Middle frontal gyrus (tissue), 1 donor: ENCODE data around the gene ERAL1.
"Not testable (repeated sequence)": the region's sequence is repeated elsewhere in the genome, so short reads cannot be mapped to it uniquely, and the experiment has no call there.

ENCODE experiments used
- DNase-seq: peaks from one replicate; pipeline ENCODE4 v3.0.0-alpha.2; 2015; ENCODE audit warnings: low spot score; ENCODE audit errors: extremely low spot score

ERAL1 gene

GRCh38 chr17:28849281-28849680, 5.5 kb upstream of the ERAL1 start:
- no peak for DNase-seq

- DNase-seq = no peak
These were observed 1.5 kb upstream of the ERAL1 start for GRCh38 chr17:28853295-28853694.

- no peak for DNase-seq
These were observed 492 bp downstream of the ERAL1 start for GRCh38 chr17:28855336-28855679.

- no peak for DNase-seq
These were observed 1.3 kb downstream of the ERAL1 start for GRCh38 chr17:28856028-28856574.

GRCh38 chr17:28857905-28858800, 3.3 kb downstream of the ERAL1 start:
- DNase-seq = no peak

GRCh38 chr17:28858801-28859355, 4.1 kb downstream of the ERAL1 start:
- no peak for DNase-seq

- no peak for DNase-seq
These were observed 5.6 kb downstream of the ERAL1 start for GRCh38 chr17:28860363-28860808.

DNA sequence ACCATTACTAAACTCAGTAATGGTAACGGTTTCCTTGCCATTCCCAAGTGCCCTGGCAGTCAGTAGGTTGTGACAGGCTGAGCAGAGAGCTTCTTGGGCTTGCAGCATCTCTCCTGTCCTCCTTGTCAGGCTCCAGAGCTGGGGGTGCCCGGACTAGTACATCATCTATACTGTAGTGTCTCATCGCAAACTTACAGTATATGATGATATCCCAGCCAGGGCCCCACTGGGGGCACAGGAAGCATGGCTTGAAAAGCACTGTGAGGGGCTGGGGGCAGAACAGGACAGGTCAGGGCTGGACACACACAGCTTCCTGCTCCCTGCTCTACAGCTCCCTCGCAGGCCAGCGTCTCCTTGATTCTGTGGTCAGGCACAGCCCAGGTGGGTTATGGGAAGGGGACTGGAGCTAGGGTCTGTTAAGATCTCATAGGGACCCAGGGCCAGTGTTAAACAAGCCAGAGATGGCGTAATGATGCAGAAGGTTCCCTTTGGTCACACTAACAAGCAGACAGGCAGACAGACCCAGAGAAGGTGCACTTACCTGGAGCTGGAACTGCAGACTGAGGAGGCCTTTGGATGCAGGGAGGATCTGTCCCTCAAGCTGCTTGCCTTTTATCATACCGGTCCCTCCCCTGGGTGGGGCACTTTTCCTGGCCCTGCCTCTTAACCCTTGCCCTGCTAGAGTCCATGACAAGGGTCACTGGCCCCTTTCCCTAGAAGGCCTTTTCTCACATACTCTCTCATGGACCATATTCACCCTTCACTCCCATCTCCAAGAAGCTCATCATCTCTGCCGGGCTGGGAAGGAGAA, 6.8 kb downstream of the ERAL1 start:
- DNase-seq = no peak

DNA sequence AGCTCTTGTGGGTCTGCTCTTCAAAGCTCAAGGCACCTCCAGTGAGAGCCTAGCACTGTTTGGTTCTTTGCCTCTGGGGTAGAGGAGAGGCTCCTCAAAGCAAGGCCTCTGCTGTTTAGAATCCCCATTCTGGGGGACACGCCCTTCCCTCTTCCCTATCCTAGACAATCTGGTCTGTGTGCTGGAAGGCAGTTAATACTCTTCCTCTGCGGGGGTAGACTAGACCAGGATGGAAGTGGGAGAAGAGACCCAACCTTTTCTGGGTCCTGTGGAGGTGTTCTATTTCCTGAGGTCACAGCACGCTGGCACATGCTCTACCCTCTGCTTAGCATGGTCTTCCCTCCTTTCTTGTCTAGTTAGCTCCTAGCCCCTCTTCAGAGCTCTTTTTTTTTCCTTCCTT, 7.7 kb downstream of the ERAL1 start:
- no peak for DNase-seq

GRCh38 chr17:28863953-28864352, 9.1 kb downstream of the ERAL1 start:
- no peak for DNase-seq

GRCh38 chr17:28864991-28865849, 10.4 kb downstream of the ERAL1 start:
- no peak for DNase-seq

DNA sequence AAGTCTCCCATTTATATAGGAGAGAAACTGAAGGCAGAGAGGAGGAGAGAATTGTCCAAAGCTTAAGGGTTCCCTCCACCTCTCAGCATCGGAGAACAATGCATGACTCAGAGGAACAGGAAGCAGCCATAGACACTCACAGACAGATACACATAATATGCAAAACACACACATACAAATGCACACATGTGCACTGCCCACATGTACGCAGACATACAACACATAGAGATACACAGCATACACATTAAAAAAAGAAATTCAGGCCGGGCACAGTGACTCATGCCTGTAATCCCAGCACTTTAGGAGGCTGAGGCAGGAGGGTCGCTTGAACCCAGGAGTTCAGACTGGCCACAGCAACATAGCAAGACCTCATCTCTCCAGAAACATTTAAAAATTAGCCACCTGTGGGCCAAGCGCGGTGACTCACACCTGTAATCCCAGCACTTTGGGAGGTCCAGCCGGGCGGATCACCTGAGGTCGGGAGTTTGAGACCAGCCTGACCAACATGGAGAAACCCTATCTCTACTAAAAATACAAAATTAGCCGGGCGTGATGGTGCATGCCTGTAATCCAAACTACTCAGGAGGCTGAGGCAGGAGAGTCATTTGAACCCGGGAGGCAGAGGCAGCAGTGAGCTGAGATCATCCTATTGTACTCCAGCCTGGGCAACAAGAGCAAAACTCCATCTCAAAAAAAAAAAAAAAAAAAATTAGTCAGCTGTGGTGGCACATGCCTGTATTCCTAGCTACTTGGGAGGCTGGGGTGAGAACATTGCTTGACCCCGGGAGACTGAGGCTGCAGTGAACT, 11.3 kb downstream of the ERAL1 start:
- DNase-seq = no peak

GRCh38 chr17:28867276-28867675, 12.5 kb downstream of the ERAL1 start:
- no peak for DNase-seq

- no peak for DNase-seq
These were observed 16.3 kb downstream of the ERAL1 start for GRCh38 chr17:28871056-28871579.

DNA sequence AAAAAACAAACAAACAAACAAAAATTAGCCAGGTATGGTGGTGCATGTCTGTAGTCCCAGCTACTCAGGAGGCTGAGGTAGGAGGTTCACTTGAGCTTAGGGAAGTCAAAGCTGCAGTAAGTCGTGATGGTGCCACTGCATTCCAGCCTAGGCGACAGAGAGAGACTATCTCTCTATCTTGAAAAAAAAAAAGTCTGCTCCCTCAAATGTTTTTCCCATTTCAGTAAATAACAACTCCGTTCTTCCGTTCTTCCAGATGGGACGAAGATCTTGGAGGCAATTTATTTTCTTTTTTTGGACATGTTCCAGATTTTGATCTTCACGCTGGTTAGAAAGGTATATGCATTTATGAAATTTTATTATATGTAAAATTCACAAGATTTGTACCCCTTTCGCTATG, 19.0 kb downstream of the ERAL1 start:
- DNase-seq = no peak

GRCh38 chr17:28874750-28875149, 19.9 kb downstream of the ERAL1 start:
- no peak for DNase-seq

GRCh38 chr17:28875848-28876550, 21.2 kb downstream of the ERAL1 start:
- DNase-seq = no peak

DNA sequence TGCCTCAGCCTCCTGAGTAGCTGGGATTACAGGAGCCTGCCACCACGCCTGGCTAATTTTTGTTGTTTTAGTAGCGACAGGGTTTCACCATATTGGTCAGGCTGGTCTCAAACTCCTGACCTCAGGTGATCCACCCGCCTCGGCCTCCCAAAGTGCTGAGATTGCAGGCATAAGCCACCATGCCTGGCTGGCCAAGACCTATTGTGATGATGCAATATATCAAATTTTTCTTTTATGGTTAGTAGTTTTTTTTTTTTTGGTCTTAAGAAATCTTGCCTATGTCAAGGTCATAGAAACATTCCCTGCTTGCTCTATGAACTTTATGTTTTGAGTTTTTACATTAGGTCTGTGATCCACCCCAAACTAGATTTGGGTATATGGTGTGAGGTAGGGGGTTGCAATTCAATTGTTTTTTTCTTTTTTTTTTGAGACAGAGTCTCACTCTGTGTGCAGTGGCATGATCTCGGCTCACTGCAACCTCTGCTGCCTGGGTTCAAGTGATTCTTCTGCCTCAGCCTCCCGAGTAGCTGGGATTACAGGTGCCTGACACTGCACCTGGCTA, 22.4 kb downstream of the ERAL1 start:
- DNase-seq = not testable (repeated sequence)
